ENCODE results near the gene SHMT2. TPM values are rescaled to one million over a fixed set of nuclear protein-coding genes. Genes with fewer than 3 reads are reported as not detected.
A peak's percentile ranks its signal among the peaks of the same experiment; 100 is the strongest.

SHMT2 gene
- total and polyA plus RNA-seq, 8 donors = 20.0 to 183 (median 55.5) TPM

DNA sequence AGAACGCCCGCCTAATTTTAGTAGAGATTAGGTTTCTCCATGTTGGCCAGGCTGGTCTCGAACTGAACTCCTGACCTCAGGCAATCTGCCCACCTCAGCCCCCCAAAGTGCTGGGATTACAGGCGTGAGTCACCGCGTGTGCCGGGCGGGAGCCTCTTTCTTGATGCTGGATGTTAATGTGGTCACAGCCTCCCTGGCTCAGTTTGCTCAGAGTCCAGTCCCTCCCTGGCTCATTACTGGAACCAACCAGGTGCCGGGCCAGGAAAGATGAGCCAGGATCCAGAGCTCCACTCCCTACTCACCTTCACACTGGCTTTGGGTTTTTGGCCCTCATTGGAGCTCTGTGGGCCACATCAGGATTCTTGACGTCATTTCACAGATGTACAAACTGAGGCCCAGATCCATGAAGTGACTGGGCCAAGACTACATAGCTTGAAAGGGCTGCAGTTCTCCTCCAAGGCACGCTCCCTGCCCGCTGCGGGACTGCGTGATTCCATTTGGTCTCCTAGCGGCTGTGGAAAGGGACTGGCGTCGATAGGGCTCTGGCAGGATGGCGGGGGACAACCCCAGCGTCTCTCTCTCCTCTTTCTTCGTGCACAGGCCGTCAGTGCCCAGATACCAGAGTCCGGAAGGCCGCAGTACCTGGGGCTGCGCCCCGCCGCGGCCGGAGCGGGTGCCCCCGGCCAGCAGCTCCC is 5.1 kb upstream of the SHMT2 start:
- no peaks in the 10 kb centered on the region for H3K4me1 ChIP-seq
- WGBS, 2 donors = 58 to 63% methylated on average over 30 of the region's 30 CpGs
- peaks cover 0 to 6% (median 0%) of the 10 kb centered on the region in 4 donors for H3K27me3 ChIP-seq
- H3K27ac ChIP-seq = no peak overlapping the region
- no peak overlapping the region for H3K4me3 ChIP-seq
- no peaks in the 10 kb centered on the region for H3K36me3 ChIP-seq
- intact Hi-C loops (cut with DNase I) = no loop called here
- ATAC-seq = no peak
- no peak for FAIRE-seq
- no peak for DNase-seq
- no peaks in the 10 kb centered on the region for H3K9me3 ChIP-seq
- TF ChIP-seq CTCF (IDR thresholded peaks at IDR 0.05) = no peak

DNA sequence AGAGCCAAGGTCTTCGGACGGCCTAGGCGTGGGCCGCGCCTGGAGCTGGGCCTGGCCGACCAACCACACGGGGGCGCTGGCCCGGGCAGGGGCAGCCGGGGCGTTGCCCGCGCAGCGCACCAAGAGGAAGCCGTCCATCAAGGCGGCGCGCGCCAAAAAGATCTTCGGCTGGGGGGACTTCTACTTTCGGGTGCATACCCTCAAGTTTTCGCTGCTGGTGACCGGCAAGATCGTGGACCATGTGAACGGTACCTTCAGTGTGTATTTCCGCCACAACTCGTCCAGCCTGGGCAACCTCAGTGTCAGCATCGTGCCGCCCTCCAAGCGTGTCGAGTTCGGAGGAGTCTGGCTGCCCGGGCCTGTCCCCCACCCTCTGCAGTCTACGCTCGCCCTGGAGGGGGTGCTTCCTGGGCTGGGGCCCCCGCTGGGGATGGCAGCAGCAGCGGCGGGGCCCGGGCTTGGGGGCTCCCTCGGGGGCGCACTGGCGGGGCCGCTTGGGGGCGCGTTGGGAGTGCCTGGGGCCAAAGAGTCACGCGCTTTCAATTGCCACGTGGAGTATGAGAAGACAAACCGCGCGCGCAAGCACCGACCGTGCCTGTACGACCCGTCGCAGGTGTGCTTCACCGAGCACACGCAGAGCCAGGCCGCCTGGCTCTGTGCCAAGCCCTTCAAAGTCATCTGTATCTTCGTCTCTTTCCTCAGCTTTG is 4.4 kb upstream of the SHMT2 start:
- WGBS, 2 donors = 20 to 26% methylated on average over 47 to 61 of the region's 61 CpGs
- peak in 3 of 6 donors; percentile 55 to 85 (median 77) for DNase-seq
- Histone ChIP-seq H3K4me3 (no peak overlapping the region), H3K27ac (no peak overlapping the region), H3K27me3 (peaks cover 0 to 6% (median 0%) of the 10 kb centered on the region in 4 donors), H3K4me1 (no peaks in the 10 kb centered on the region), H3K36me3 (no peaks in the 10 kb centered on the region), H3K9me3 (no peaks in the 10 kb centered on the region)
- intact Hi-C loops (cut with DNase I) = no loop called here
- peak; percentile 53 to 70 (median 63) for ATAC-seq
- no peak for FAIRE-seq
- peak; percentile 46 to 58 (median 54) for TF ChIP-seq CTCF (IDR thresholded peaks at IDR 0.05)

DNA sequence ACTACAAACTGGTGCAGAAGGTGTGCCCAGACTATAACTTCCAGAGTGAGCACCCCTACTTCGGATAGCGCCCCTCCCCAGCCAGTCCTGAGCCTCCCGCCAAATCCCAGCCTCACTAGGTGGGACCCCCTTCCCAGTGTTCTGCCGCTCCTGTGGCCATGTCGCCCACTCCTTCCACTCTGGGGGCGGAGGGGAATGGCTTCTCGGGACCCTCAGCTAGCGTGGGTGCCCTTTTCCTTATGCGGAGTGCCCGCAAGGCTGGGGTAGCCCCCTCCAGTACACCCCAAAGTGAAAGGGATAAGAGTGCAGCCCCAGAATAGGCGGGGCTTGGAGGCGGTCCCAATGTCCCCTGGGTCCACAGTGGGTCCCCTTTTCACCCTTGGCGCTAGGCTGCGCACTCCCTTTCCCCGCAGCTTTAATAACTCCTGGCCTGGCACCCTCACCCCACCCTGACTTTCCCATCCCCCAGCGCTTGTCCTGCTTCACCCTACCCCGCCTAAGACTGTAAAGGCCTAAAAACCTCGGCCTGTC is 3.8 kb upstream of the SHMT2 start:
- no peak overlapping the region for H3K27ac ChIP-seq
- no peaks in the 10 kb centered on the region for H3K36me3 ChIP-seq
- no peak overlapping the region for H3K4me3 ChIP-seq
- ATAC-seq (no peak), FAIRE-seq (no peak), DNase-seq (peak in 1 of 6 donors; percentile 60)
- H3K9me3 ChIP-seq = no peaks in the 10 kb centered on the region
- peaks cover 0 to 6% (median 0%) of the 10 kb centered on the region in 4 donors for H3K27me3 ChIP-seq
- 60 to 61% methylated on average over 18 of the region's 18 CpGs for WGBS, 2 donors
- H3K4me1 ChIP-seq = peaks cover 0 to 6% (median 3%) of the 10 kb centered on the region in 3 donors
- intact Hi-C loops (cut with DNase I) = no loop called here
- TF ChIP-seq CTCF (IDR thresholded peaks at IDR 0.05) = no peak

DNA sequence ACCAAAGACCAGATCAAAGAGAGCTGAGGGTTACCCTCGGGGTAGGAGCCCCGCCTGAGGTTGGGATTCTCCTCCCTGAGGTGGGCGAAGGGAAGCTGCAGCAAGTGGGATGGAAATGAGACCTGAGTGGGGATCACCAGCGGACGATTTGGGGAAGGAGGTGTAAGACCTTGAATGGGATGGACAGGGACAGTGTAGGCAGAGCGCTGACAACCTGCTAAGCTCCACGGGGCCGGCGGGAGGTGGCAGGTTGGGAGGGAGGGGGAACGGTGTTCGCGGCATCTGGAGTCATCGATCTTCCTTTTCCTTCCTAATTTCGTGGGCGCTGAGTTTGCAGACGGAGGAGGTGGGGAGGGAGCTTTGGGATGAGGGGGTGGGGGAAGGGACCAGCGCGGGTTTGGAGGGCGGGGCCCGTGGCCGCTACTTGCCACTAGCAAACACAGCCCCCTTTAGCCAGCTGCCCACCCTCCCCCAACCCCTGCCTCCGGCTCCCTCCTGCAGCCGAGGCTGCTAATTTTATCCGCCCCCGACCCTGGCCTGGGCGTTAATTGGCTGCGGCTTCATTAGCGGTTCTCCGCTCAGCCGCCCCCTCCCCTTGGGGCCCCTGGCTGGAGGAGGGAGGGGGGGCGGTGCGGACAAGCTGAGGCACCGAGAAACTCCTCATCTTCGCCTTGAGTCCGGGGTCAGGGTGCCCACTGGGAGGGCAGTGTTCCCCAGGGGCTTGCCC is 2.8 kb upstream of the SHMT2 start:
- Histone ChIP-seq H3K27ac (no peak overlapping the region), H3K27me3 (no peaks in the 10 kb centered on the region), H3K36me3 (peaks cover 0 to 2% (median 0%) of the 10 kb centered on the region in 3 donors), H3K4me1 (peaks cover 0 to 13% (median 8%) of the 10 kb centered on the region in 3 donors), H3K4me3 (peak overlapping the region in 1 of 4 donors; percentile 7), H3K9me3 (no peaks in the 10 kb centered on the region)
- TF ChIP-seq CTCF (IDR thresholded peaks at IDR 0.05) = no peak
- intact Hi-C loops (cut with DNase I) = no loop called here
- WGBS, 2 donors = 29 to 32% methylated on average over 30 to 35 of the region's 35 CpGs
- no peak for ATAC-seq
- DNase-seq = no peak
- no peak for FAIRE-seq
